SKM-1 (cell line): Measurements from ENCODE around the gene ISCA1.

ENCODE experiments used
- DNase-seq: peaks from one replicate; lab custom pipeline; 2025; ENCODE audit not compliant: unreplicated experiment; lab: John Stamatoyannopoulos, UW

The ISCA1 gene

GRCh38 chr9:86238861-86239770, 43.2 kb downstream of the ISCA1 start:
- DNase-seq: no peak

DNA sequence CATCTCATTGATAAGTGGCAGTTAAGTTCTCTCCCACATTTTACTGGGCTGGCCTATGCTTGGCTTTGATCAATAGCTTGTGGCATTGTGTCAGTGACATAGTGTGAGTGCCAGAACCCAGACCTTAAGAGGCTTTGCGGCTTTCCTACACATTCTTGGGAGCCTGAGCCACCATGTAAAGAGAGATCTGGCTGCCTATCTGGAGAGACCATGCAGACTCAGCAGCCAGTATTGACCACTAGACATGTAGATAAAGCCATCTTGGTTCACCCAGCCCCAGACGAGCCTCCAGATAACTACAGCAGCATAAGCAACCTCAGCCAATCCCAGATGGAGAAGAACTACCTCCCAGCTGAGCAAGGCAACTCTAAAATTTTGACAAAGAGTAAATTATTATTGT, 51.5 kb downstream of the ISCA1 start:
- no peak for DNase-seq

DNA sequence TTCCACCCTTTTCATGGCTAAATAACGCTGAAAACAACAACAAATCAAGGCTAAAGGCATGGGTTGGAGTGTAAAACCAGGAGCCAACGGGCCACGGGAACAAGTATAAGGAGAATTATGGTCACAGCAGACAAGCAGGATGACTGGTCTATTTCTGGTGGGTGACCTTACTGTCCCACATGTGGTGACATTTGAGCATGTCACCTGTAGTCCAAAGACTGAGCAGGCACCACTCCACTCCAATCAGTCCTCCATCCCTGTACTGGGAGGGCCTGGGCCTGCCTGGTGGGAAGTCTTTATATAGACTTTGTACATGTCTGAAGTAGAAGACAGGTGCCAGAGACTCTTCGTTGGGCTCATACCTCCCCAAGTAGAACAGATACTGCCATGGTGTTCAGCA, 59.7 kb downstream of the ISCA1 start:
- DNase-seq: no peak

DNA sequence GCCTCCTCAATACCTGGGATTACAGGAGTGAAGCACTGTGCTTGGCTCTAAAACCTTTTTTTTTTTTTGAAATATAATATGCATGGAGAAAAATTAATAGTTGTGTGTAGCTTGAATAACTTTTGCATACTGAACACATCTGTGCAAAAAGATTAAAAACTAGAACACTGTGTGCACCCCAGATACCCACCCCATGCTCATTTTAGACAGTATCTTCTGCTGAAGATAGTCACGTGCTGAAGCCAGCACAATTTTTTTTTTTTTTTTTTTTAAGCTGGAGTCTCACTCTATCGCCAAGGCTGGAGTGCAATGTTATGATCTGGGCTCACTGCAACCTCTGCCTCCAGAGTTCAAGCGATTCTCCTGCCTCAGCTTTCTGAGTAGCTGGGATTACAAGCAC, 62.7 kb downstream of the ISCA1 start:
- DNase-seq: no peak

DNA sequence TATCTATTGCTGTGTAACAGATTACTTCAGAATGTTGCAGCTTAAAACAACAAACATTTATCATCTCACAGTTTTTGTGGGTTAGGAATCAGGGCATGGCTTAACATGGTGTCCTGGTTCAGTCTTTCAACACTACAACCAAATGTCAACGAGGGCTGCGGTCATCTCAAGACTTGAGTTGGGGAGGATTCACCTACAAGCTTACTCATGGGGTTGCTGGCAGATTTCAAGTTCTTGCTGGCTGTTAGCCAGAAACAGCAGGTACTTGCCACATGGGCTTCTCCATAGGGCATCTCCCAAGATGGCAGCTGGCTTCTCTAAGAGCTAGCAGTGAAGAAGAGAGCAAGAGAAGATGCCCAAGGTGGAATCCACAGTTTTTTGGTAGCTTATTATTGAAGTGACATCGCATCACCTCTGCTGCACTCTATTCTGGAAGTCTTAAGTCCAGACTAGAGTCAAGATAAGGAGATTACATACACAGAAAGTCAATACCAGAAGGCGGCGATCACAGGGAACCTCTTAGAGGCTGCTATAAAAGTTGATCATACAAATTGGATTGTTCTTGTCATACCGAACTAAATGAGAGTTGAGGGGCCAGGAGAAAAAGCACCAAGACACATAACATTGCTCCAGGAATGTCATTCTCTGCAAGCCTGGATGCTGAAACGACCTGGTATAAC, 65.1 kb downstream of the ISCA1 start:
- DNase-seq: no peak
